Measurements from ENCODE around the gene MYCBP.

GRCh38 chr1:38812981-38813380, 60.2 kb downstream of the MYCBP start:
- TF ChIP-seq YY1 (IDR thresholded peaks at IDR 0.05; ENCODE audit: insufficient read depth, insufficient read length): no peak
- TF ChIP-seq SUZ12 (IDR thresholded peaks at IDR 0.05; ENCODE audit: extremely low read depth, insufficient read depth, insufficient read length): no peak
